Mucosa of gallbladder (tissue), 1 donor: ENCODE data around the gene ROBO1. TPM values are rescaled to one million over a fixed set of nuclear protein-coding genes. Genes with fewer than 3 reads are reported as not detected.
A peak's percentile ranks its signal among the peaks of the same experiment; 100 is the strongest.

Experiments
- DNase-seq: peaks from one replicate; pipeline ENCODE4 v3.0.0-alpha.2; 2020; ENCODE audit warnings: low spot score
- total RNA-seq: library from RNA; stranded (reverse); gene quantifications from one replicate; pipeline ENCODE4 v1.2.1, GENCODE V29; 2021
- donor health status: DM: no; HTN: no; CAD: no.

ROBO1 gene
- total RNA-seq, 1 donor from 2014 or later = 9.6 TPM

- DNase-seq = no peak
Observed at GRCh38 chr3:78844307-78844706, 923.5 kb downstream of the ROBO1 start.

GRCh38 chr3:78839693-78840092, 928.1 kb downstream of the ROBO1 start:
- no peak for DNase-seq

- peak; percentile 38 for DNase-seq
Observed at GRCh38 chr3:78838362-78838761, 929.4 kb downstream of the ROBO1 start.

- DNase-seq = no peak
Observed at GRCh38 chr3:78834910-78835309, 932.9 kb downstream of the ROBO1 start.

- DNase-seq = peak; percentile 20
Observed at GRCh38 chr3:78832785-78833204, 935.0 kb downstream of the ROBO1 start.

- no peak for DNase-seq
Observed at GRCh38 chr3:78831446-78831972, 936.3 kb downstream of the ROBO1 start.

- no peak for DNase-seq
Observed at GRCh38 chr3:78830470-78830869, 937.3 kb downstream of the ROBO1 start.

GRCh38 chr3:78827618-78828017, 940.2 kb downstream of the ROBO1 start:
- DNase-seq = no peak

- no peak for DNase-seq
Observed at GRCh38 chr3:78825858-78826215, 942.0 kb downstream of the ROBO1 start.

- DNase-seq = no peak
Observed at GRCh38 chr3:78825118-78825857, 942.5 kb downstream of the ROBO1 start.

GRCh38 chr3:78823859-78824258, 943.9 kb downstream of the ROBO1 start:
- no peak for DNase-seq

GRCh38 chr3:78823434-78823833, 944.4 kb downstream of the ROBO1 start:
- DNase-seq = no peak

GRCh38 chr3:78822726-78823125, 945.1 kb downstream of the ROBO1 start:
- no peak for DNase-seq

GRCh38 chr3:78820542-78820941, 947.3 kb downstream of the ROBO1 start:
- DNase-seq = no peak

- DNase-seq = no peak
Observed at GRCh38 chr3:78818161-78818985, 949.4 kb downstream of the ROBO1 start.

GRCh38 chr3:78814893-78815562, 952.8 kb downstream of the ROBO1 start:
- no peak for DNase-seq

- DNase-seq = no peak
Observed at GRCh38 chr3:78812166-78812565, 955.6 kb downstream of the ROBO1 start.

GRCh38 chr3:78809966-78810365, 957.8 kb downstream of the ROBO1 start:
- DNase-seq = no peak

- no peak for DNase-seq
Observed at GRCh38 chr3:78804251-78805037, 963.4 kb downstream of the ROBO1 start.

GRCh38 chr3:78802562-78802930, 965.3 kb downstream of the ROBO1 start:
- no peak for DNase-seq

GRCh38 chr3:78801926-78802561, 965.8 kb downstream of the ROBO1 start:
- no peak for DNase-seq
